Calu3 (cell line): Measurements from ENCODE around the gene LMO2. TPM values are rescaled to one million over a fixed set of nuclear protein-coding genes. Genes with fewer than 3 reads are reported as not detected.

Experiments used
- BruUV-seq: library from RNA; stranded (reverse); fragments of 400-500 nt; replicated peaks from 2 replicates; lab custom pipeline; 2021; lab: Mats Ljungman, UMichigan
- CTCF ChIA-PET: fragments of 300-600 bp; sonication (Branson Sonifier 250); formaldehyde crosslinking; loops from one replicate; lab custom pipeline; 2022; ENCODE audit warnings: antibody characterized with exemption; lab: Charles Lee
- DNase-seq: peaks from one replicate; pipeline ENCODE4 v3.0.0; 2022
- H3K27ac Mint-ChIP-seq: one replicate; pipeline ENCODE4 v1.8.0; 2022; ENCODE audit warnings: mixed read lengths; ENCODE audit not compliant: unreplicated experiment
- H3K27me3 Mint-ChIP-seq: one replicate; pipeline ENCODE4 v1.8.0; 2022; ENCODE audit warnings: mixed read lengths; ENCODE audit not compliant: unreplicated experiment
- H3K36me3 Mint-ChIP-seq: one replicate; pipeline ENCODE4 v1.8.0; 2022; ENCODE audit warnings: mild to moderate bottlenecking, moderate library complexity, mixed read lengths; ENCODE audit not compliant: insufficient read depth, unreplicated experiment
- H3K4me1 Mint-ChIP-seq: one replicate; pipeline ENCODE4 v1.8.0; 2022; ENCODE audit warnings: mild to moderate bottlenecking, low read depth, mixed read lengths; ENCODE audit not compliant: unreplicated experiment
- H3K4me3 Mint-ChIP-seq: one replicate; pipeline ENCODE4 v1.8.0; 2022; ENCODE audit warnings: mild to moderate bottlenecking, low read depth, moderate library complexity, mixed read lengths; ENCODE audit not compliant: unreplicated experiment
- H3K9me3 Mint-ChIP-seq: one replicate; pipeline ENCODE4 v1.8.0; 2022; ENCODE audit warnings: low read depth, mixed read lengths; ENCODE audit not compliant: unreplicated experiment
- intact Hi-C: fragments of 100-400 bp; cut with micrococcal nuclease; formaldehyde crosslinking; loops from one replicate; pipeline ENCODE4 v1.10.0; 2022; ENCODE audit not compliant: unreplicated experiment
- total RNA-seq: library from RNA; stranded (reverse); gene quantifications from 2 replicates; pipeline ENCODE4 v1.2.3, GENCODE V29; 2022
- TF ChIP-seq, protein P1 (sequence below): fragments of 200-600 bp; IDR thresholded peaks from one replicate; pipeline ENCODE4 v1.8.0; 2022; ENCODE audit warnings: antibody characterized with exemption; ENCODE audit not compliant: unreplicated experiment

LMO2 gene
- total RNA-seq, 1 experiment from 2014 or later, result 0.38 TPM

DNA sequence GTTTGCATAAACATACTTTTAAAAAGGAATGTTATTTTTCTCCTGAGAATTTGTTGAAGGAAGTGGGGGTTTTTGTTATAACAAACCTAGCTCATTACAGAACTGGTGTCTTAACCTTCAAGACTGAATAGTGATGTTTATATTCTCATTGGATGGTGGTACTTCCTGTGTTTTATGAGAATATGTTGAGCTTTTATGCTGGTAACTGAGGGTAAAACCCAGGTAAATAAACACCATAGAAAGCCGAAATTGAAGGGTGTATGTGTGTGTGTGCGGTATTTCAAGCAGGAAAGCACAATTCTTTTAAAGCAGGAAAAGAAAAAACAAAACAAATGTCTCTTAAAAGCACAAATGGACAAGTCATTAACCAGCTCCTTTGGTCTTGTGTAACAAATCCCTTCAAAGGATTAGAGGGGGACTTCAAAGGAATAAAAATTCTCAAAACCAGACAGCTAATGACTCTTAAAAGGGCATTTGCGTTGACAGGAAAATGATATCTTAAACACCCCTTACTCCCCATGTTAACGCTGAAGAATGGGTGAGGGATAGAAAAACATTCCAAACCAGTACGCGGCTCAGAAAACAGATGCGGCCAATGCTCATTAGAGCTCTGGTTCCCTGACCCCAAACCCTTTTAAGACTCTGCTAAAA is 23.8 kb downstream of the LMO2 start:
- peaks cover 7% of the 10 kb centered on the region for H3K36me3 Mint-ChIP-seq
- H3K27me3 Mint-ChIP-seq, result peaks cover 94% of the 10 kb centered on the region
- H3K9me3 Mint-ChIP-seq, result no peaks in the 10 kb centered on the region
- CTCF ChIA-PET, result interaction anchor here (0.6 kb wide), 2 partner anchors 24 to 74 kb away, joined by 3 to 9 read pairs; no protein-coding TSS in a partner anchor
- TF ChIP-seq, protein P1, sequence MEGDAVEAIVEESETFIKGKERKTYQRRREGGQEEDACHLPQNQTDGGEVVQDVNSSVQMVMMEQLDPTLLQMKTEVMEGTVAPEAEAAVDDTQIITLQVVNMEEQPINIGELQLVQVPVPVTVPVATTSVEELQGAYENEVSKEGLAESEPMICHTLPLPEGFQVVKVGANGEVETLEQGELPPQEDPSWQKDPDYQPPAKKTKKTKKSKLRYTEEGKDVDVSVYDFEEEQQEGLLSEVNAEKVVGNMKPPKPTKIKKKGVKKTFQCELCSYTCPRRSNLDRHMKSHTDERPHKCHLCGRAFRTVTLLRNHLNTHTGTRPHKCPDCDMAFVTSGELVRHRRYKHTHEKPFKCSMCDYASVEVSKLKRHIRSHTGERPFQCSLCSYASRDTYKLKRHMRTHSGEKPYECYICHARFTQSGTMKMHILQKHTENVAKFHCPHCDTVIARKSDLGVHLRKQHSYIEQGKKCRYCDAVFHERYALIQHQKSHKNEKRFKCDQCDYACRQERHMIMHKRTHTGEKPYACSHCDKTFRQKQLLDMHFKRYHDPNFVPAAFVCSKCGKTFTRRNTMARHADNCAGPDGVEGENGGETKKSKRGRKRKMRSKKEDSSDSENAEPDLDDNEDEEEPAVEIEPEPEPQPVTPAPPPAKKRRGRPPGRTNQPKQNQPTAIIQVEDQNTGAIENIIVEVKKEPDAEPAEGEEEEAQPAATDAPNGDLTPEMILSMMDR, result no peak
- no peak overlapping the region for H3K27ac Mint-ChIP-seq
- peaks cover 5% of the 10 kb centered on the region for H3K4me1 Mint-ChIP-seq
- intact Hi-C loops, result no loop called here
- no peak overlapping the region for H3K4me3 Mint-ChIP-seq
- BruUV-seq, result TSS peak; percentile 33
- no peak for DNase-seq

DNA sequence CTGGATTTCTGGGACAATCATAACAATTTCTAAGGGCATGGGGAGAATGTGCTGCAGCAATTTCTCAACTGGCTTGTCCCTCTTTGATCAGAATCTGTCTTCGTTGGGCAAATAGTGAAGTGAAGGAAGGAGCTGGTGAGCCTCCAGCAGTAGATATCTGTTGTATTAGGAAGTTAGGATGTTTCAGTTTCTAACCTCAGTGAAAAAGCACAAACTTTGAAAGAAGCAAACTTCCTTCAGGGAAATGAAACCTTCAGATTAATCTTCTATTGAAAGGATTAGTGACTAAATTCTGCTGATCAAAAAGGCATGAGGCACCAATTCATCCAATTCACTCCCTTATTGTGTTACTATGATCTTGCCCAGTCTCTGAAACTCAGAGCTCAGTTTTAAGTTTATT is 24.3 kb downstream of the LMO2 start:
- Mint-ChIP-seq H3K27me3 (peaks cover 95% of the 10 kb centered on the region), H3K4me3 (no peak overlapping the region), H3K27ac (no peak overlapping the region), H3K9me3 (no peaks in the 10 kb centered on the region), H3K4me1 (peaks cover 5% of the 10 kb centered on the region), H3K36me3 (peaks cover 7% of the 10 kb centered on the region)
- no peak for DNase-seq
- TF ChIP-seq, protein P1, result no peak
- BruUV-seq, result no TSS peak
- CTCF ChIA-PET, result interaction anchor here (0.5 to 0.6 kb wide), 2 partner anchors 24 to 987 kb away, joined by 3 to 4 read pairs; no protein-coding TSS in a partner anchor
- intact Hi-C loops, result no loop called here

DNA sequence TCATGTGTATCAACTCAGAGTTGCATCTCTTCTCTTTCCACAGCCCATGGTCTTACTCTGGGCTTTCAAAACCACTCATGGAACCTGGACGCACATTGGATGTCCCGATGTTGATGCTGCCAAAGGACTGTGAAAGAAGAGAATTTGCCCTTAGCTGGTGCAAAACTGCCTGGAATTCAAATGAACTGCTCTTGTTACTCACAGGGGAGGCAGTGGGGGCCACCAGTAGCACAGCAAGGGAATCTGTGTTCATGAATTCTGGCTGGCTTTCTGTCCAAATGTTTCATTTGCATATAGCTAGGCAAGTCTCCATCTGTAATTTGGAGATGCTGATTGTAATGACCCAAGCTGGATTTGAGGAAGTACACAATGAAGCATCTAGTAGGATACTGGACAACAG is 24.9 kb downstream of the LMO2 start:
- peaks cover 95% of the 10 kb centered on the region for H3K27me3 Mint-ChIP-seq
- H3K4me1 Mint-ChIP-seq, result peaks cover 5% of the 10 kb centered on the region
- intact Hi-C loops, result no loop called here
- H3K9me3 Mint-ChIP-seq, result no peaks in the 10 kb centered on the region
- TF ChIP-seq, protein P1, result no peak
- no TSS peak for BruUV-seq
- no peak overlapping the region for H3K4me3 Mint-ChIP-seq
- DNase-seq, result no peak
- CTCF ChIA-PET, result interaction anchor here (0.5 kb wide), 1 partner anchor 986 kb away, joined by 4 read pairs; no protein-coding TSS in a partner anchor
- H3K36me3 Mint-ChIP-seq, result peaks cover 7% of the 10 kb centered on the region
- no peak overlapping the region for H3K27ac Mint-ChIP-seq

DNA sequence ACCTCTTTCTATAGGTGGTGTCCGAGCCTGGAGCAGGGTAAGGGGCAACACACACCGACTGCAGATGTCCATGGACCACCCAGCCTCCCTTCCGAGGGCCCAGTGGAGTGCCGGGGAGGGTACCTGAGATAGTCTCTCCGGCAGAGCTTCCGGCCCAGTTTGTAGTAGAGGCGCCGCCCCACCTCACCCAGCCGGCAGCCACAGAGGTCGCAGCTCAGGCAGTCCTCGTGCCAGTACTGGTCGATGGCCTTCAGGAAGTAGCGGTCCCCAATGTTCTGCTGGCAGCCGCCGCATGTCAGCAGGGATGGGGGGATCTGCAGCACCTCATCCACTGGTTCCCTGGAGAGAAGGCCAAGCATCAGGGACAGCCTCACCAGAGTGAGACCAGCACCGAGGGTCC is 27.4 kb downstream of the LMO2 start:
- TF ChIP-seq, protein P1, result no peak
- BruUV-seq, result no TSS peak
- Mint-ChIP-seq H3K9me3 (no peaks in the 10 kb centered on the region), H3K27me3 (peaks cover 95% of the 10 kb centered on the region), H3K4me1 (no peaks in the 10 kb centered on the region), H3K27ac (no peak overlapping the region), H3K36me3 (no peaks in the 10 kb centered on the region), H3K4me3 (no peak overlapping the region)
- no peak for DNase-seq
- CTCF ChIA-PET, result no interaction called here
- intact Hi-C loops, result no loop called here
